GM19351 (cell line): Measurements from ENCODE around the gene UNC13D.

Experiments
- ATAC-seq: cut with Tn5 transposase; IDR thresholded peaks from one replicate; pipeline ENCODE4 v1.9.1; 2021; ENCODE audit warnings: mild to moderate bottlenecking, moderate library complexity; ENCODE audit not compliant: unreplicated experiment

Gene UNC13D

GRCh38 chr17:75835654-75835987 lies 8.6 kb downstream of the UNC13D start:
- ATAC-seq, result no peak

- ATAC-seq, result no peak
Measured at GRCh38 chr17:75834928-75835653, 9.1 kb downstream of the UNC13D start.

- no peak for ATAC-seq
Measured at GRCh38 chr17:75834279-75834920, 9.8 kb downstream of the UNC13D start.

GRCh38 chr17:75832652-75833400 lies 11.4 kb downstream of the UNC13D start:
- no peak for ATAC-seq

GRCh38 chr17:75832164-75832651 lies 12.0 kb downstream of the UNC13D start:
- ATAC-seq, result no peak

GRCh38 chr17:75831032-75831571 lies 13.1 kb downstream of the UNC13D start:
- ATAC-seq, result no peak

- ATAC-seq, result no peak
Measured at GRCh38 chr17:75830164-75831031, 13.8 kb downstream of the UNC13D start.

- no peak for ATAC-seq
Measured at GRCh38 chr17:75829747-75830146, 14.5 kb downstream of the UNC13D start.

GRCh38 chr17:75828741-75829140 lies 15.5 kb downstream of the UNC13D start:
- ATAC-seq, result no peak

GRCh38 chr17:75828076-75828400 lies 16.2 kb downstream of the UNC13D start:
- ATAC-seq, result no peak

- no peak for ATAC-seq
Measured at GRCh38 chr17:75827308-75828075, 16.7 kb downstream of the UNC13D start.

- ATAC-seq, result no peak
Measured at GRCh38 chr17:75826561-75827307, 17.5 kb downstream of the UNC13D start.

GRCh38 chr17:75825748-75826370 lies 18.3 kb downstream of the UNC13D start:
- ATAC-seq, result no peak

- ATAC-seq, result no peak
Measured at GRCh38 chr17:75825149-75825552, 19.1 kb downstream of the UNC13D start.

GRCh38 chr17:75824666-75825065 lies 19.5 kb downstream of the UNC13D start:
- ATAC-seq, result no peak

GRCh38 chr17:75824050-75824552 lies 20.1 kb downstream of the UNC13D start:
- ATAC-seq, result no peak

- ATAC-seq, result no peak
Measured at GRCh38 chr17:75823257-75824041, 20.8 kb downstream of the UNC13D start.

GRCh38 chr17:75822800-75823166 lies 21.4 kb downstream of the UNC13D start:
- no peak for ATAC-seq
